Endothelial cell of umbilical vein (primary cell): ENCODE measurements around the gene PHC2. TPM values are rescaled to one million over a fixed set of nuclear protein-coding genes. Genes with fewer than 3 reads are reported as not detected.

Source experiments
- BruUV-seq: library from RNA; stranded (reverse); fragments of 400-500 nt; replicated peaks from 2 replicates; lab custom pipeline; 2021; lab: Mats Ljungman, UMichigan
- CTCF ChIA-PET: fragments of 300-600, 350-600 bp; sonication (Branson Sonifier 250); formaldehyde crosslinking; loops from one replicate; lab custom pipeline; 2021; ENCODE audit warnings: antibody characterized with exemption, inconsistent platforms; lab: Charles Lee
- POLR2A ChIA-PET: fragments of 300-600, 350-600 bp; sonication (Branson Sonifier 250); formaldehyde crosslinking; loops from one replicate; lab custom pipeline; 2021; ENCODE audit warnings: antibody characterized with exemption, inconsistent platforms; lab: Charles Lee
- DNase-seq: peaks from one replicate; pipeline ENCODE4 v3.0.0-alpha.2; 2011; ENCODE audit warnings: low read depth, low spot score
- FAIRE-seq: peaks from 2 replicates; lab custom pipeline; 2011; peaks lifted over from hg19 to GRCh38; lab: Jason Lieb, UNC
- H2AFZ ChIP-seq: 2 replicates; pipeline ENCODE4 v1.6.0; 2012; ENCODE audit warnings: low read depth, low read length, control low read depth, inconsistent platforms
- H3K27ac ChIP-seq: 2 replicates; pipeline ENCODE4 v1.5.1; 2011; ENCODE audit warnings: low read depth, mild to moderate bottlenecking, control low read depth, low read length, moderate library complexity; ENCODE audit not compliant: insufficient read depth
- H3K27me3 ChIP-seq, 2 experiments: 2 replicates each; pipeline versions ENCODE4 v1.6.0 to v1.6.1; 2011; ENCODE audit warnings: low read length in 2 of 2, mixed read lengths in 1 of 2; ENCODE audit not compliant: control insufficient read depth in 2 of 2, insufficient read depth in 2 of 2
- H3K36me3 ChIP-seq, 2 experiments: 2 replicates in 1 of 2; 3 replicates in 1 of 2; pipeline ENCODE4 v1.5.1; 2011; ENCODE audit warnings: low read length in 2 of 2, mild to moderate bottlenecking in 1 of 2, moderate library complexity in 1 of 2; ENCODE audit not compliant: control insufficient read depth in 2 of 2, insufficient read depth in 2 of 2; ENCODE audit errors: extremely low read depth in 1 of 2
- H3K4me1 ChIP-seq: 3 replicates; pipeline ENCODE4 v1.5.1; 2011; ENCODE audit warnings: mild to moderate bottlenecking, low read length; ENCODE audit not compliant: control insufficient read depth, insufficient read depth; ENCODE audit errors: extremely low read depth
- H3K4me2 ChIP-seq: 2 replicates; pipeline ENCODE4 v1.6.1; 2011; ENCODE audit warnings: low read length, control low read depth, mixed read lengths; ENCODE audit not compliant: insufficient read depth
- H3K4me3 ChIP-seq, 3 experiments: fragments of 200-600 bp in 1 of 3; sonication (generic), shearing (Covaris generic) in 1 of 3; replicated peaks in 1 of 3; 2 replicates each; pipeline ENCODE4 v1.5.1; 2011 to 2016; ENCODE audit warnings: control low read depth in 3 of 3, low read length in 3 of 3, mild to moderate bottlenecking in 2 of 3, inconsistent platforms in 1 of 3, low read depth in 1 of 3, moderate library complexity in 1 of 3; ENCODE audit not compliant: insufficient read depth in 1 of 3
- H3K79me2 ChIP-seq: 2 replicates; pipeline ENCODE4 v1.6.0; 2012; ENCODE audit warnings: low read length, inconsistent platforms; ENCODE audit not compliant: control insufficient read depth, insufficient read depth
- H3K9ac ChIP-seq: replicated peaks from 2 replicates; pipeline ENCODE3; 2011; ENCODE audit warnings: low read length, control low read depth; ENCODE audit not compliant: insufficient read depth; ENCODE audit errors: extremely low read depth
- H3K9me1 ChIP-seq: replicated peaks from 3 replicates; pipeline ENCODE4 v1.6.0; 2011; ENCODE audit warnings: mild to moderate bottlenecking, low read length; ENCODE audit not compliant: control insufficient read depth, insufficient read depth; ENCODE audit errors: extremely low read depth
- H3K9me3 ChIP-seq: replicated peaks from 2 replicates; pipeline ENCODE4 v1.5.1; 2012; ENCODE audit warnings: low read length, inconsistent platforms; ENCODE audit not compliant: control insufficient read depth, insufficient read depth
- H4K20me1 ChIP-seq: replicated peaks from 2 replicates; pipeline ENCODE3; 2011; ENCODE audit warnings: mild to moderate bottlenecking, low read length; ENCODE audit not compliant: control insufficient read depth, insufficient read depth; ENCODE audit errors: extremely low read depth
- EZH2 ChIP-seq: IDR thresholded peaks from 2 replicates; pipeline ENCODE4 v1.6.1; 2012; ENCODE audit warnings: borderline replicate concordance, low read depth, mild to moderate bottlenecking, moderate library complexity, low read length, inconsistent platforms; ENCODE audit not compliant: severe bottlenecking
- FOS ChIP-seq: IDR thresholded peaks from 2 replicates; pipeline ENCODE4 v1.6.1; 2011; ENCODE audit warnings: mild to moderate bottlenecking, low read length, moderate library complexity, borderline replicate concordance; ENCODE audit not compliant: insufficient read depth
- GATA2 ChIP-seq: IDR thresholded peaks from 2 replicates; pipeline ENCODE4 v1.7.0; 2011; ENCODE audit warnings: low read depth, mild to moderate bottlenecking, moderate library complexity, mixed read lengths, low read length; ENCODE audit not compliant: insufficient read length, insufficient read depth
- JUN ChIP-seq: IDR thresholded peaks from 2 replicates; pipeline ENCODE4 v1.6.1; 2011; ENCODE audit warnings: borderline replicate concordance, low read depth; ENCODE audit not compliant: insufficient read length, insufficient read depth
- MAX ChIP-seq: IDR thresholded peaks from 2 replicates; pipeline ENCODE4 v1.6.1; 2011; ENCODE audit not compliant: insufficient read depth, insufficient read length
- MYC ChIP-seq: IDR thresholded peaks from one replicate; pipeline ENCODE4 v1.6.1; 2011; ENCODE audit warnings: mild to moderate bottlenecking, low read depth, low read length
- POLR2A ChIP-seq: IDR thresholded peaks from 2 replicates; pipeline ENCODE4 v1.6.1; 2012; ENCODE audit warnings: low read depth, mild to moderate bottlenecking, control low read depth, low read length
- POLR2AphosphoS5 ChIP-seq: IDR thresholded peaks from 2 replicates; pipeline ENCODE4 v1.6.1; 2012; ENCODE audit warnings: low read depth, mild to moderate bottlenecking, control low read depth, low read length, moderate library complexity; ENCODE audit not compliant: insufficient read depth
- dilution Hi-C: fragments of 300-500 bp; cut with MboI; formaldehyde crosslinking; loops from one replicate; pipeline ENCODE4 v1.15.0; 2019; ENCODE audit warnings: low sequenced_read_pairs; ENCODE audit not compliant: extremely low pct_ligation_motif_present
- intact Hi-C: fragments of 100-400 bp; cut with micrococcal nuclease; formaldehyde crosslinking; loops from one replicate; pipeline ENCODE4 v1.10.0; 2022
- polyA plus RNA-seq, 4 experiments: library from polyadenylated mRNA; depleted of rRNA in 3 of 4; stranded (reverse) in 3 of 4; unstranded in 1 of 4; fragments of >200 nt; gene quantifications; 2 replicates each; pipeline versions ENCODE4 v1.2.1 to v1.2.3, GENCODE V29; 2011 to 2012; ENCODE audit warnings: missing spikeins in 1 of 4
- total RNA-seq: library from RNA; stranded (reverse); gene quantifications from 2 replicates; pipeline ENCODE4 v1.2.3, GENCODE V29; 2021
- TF ChIP-seq, protein P1 (sequence below), 2 donors: IDR thresholded peaks; 1 replicate in 1 of 2; 2 replicates in 1 of 2; pipeline ENCODE4 v1.5.1; 2011; ENCODE audit warnings: low read length in 2 of 2, mild to moderate bottlenecking in 2 of 2, moderate library complexity in 2 of 2, control low read depth in 1 of 2, inconsistent platforms in 1 of 2, low read depth in 1 of 2; ENCODE audit not compliant: insufficient read depth in 1 of 2; ENCODE audit errors: extremely low read depth in 1 of 2

PHC2 gene
- total and polyA plus RNA-seq, 2 donors (not counting 3 experiments of a cell fraction or from before 2014, with no cell fraction given) = 65.6 to 79.0 TPM

- no peaks in the 10 kb centered on the region for H3K9me3 ChIP-seq
- no peaks in the 10 kb centered on the region for H3K9me1 ChIP-seq
- H3K9ac ChIP-seq = no peak overlapping the region
- H3K27ac ChIP-seq = no peak overlapping the region
- no peaks in the 10 kb centered on the region for H4K20me1 ChIP-seq
- no peaks in the 10 kb centered on the region for H3K4me1 ChIP-seq
- no peaks in the 10 kb centered on the region for H3K27me3 ChIP-seq
- no TSS peak for BruUV-seq
- no peak overlapping the region for H3K4me3 ChIP-seq
- ChIA-PET CTCF (interaction anchor here (0.8 to 5.4 kb wide), 8 partner anchors 14 to 243 kb away, joined by 3 to 95 read pairs (median 3); partner anchors contain the start of gene ZSCAN20), POLR2A (no interaction called here)
- no peaks in the 10 kb centered on the region for H3K79me2 ChIP-seq
- DNase-seq = no peak
- TF ChIP-seq MYC (no peak), GATA2 (no peak), JUN (no peak), EZH2 (no peak), MAX (no peak), POLR2AphosphoS5 (no peak), POLR2A (no peak), FOS (no peak)
- TF ChIP-seq, protein P1, sequence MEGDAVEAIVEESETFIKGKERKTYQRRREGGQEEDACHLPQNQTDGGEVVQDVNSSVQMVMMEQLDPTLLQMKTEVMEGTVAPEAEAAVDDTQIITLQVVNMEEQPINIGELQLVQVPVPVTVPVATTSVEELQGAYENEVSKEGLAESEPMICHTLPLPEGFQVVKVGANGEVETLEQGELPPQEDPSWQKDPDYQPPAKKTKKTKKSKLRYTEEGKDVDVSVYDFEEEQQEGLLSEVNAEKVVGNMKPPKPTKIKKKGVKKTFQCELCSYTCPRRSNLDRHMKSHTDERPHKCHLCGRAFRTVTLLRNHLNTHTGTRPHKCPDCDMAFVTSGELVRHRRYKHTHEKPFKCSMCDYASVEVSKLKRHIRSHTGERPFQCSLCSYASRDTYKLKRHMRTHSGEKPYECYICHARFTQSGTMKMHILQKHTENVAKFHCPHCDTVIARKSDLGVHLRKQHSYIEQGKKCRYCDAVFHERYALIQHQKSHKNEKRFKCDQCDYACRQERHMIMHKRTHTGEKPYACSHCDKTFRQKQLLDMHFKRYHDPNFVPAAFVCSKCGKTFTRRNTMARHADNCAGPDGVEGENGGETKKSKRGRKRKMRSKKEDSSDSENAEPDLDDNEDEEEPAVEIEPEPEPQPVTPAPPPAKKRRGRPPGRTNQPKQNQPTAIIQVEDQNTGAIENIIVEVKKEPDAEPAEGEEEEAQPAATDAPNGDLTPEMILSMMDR (IDR thresholded peaks at IDR 0.05; ENCODE audit: extremely low read depth in 1 of 2, insufficient read depth in 1 of 2, low read depth in 1 of 2, low read length in 2 of 2) = no peak
- intact Hi-C loops = no loop called here
- H2AFZ ChIP-seq = no peak overlapping the region
- no peak overlapping the region for H3K4me2 ChIP-seq
- no peaks in the 10 kb centered on the region for H3K36me3 ChIP-seq
- dilution Hi-C loops = no loop called here
- no peak for FAIRE-seq
Measured at GRCh38 chr1:33370301-33370700, 60.6 kb downstream of the PHC2 start.
